Vagina (tissue), 2 donors: ENCODE measurements around the gene WDTC1. TPM values are rescaled to one million over a fixed set of nuclear protein-coding genes. Genes with fewer than 3 reads are reported as not detected.
"Not testable (repeated sequence)": the region's sequence is repeated elsewhere in the genome, so short reads cannot be mapped to it uniquely, and the experiment has no call there.

Experiments used
- DNase-seq, 2 donors: peaks; one replicate each; pipeline ENCODE4 v3.0.0-alpha.2; 2017; ENCODE audit errors: extremely low spot score in 2 of 2
- H3K27ac ChIP-seq: fragments of 200-600 bp; sonication (generic); one replicate; pipeline ENCODE4 v1.5.1; 2019
- H3K27me3 ChIP-seq: fragments of 200-600 bp; sonication (generic); one replicate; pipeline ENCODE4 v1.5.1; 2019
- H3K36me3 ChIP-seq, 2 donors: fragments of 200-600 bp; sonication (generic); one replicate each; pipeline ENCODE4 v1.5.1; 2017 to 2019
- H3K4me1 ChIP-seq: fragments of 200-600 bp; sonication (generic); one replicate; pipeline ENCODE4 v1.5.1; 2019
- H3K4me3 ChIP-seq, 2 donors: fragments of 200-600 bp; sonication (generic); 1 replicate in 1 of 2; 2 replicates in 1 of 2; pipeline ENCODE4 v1.5.1; 2016 to 2019
- H3K9me3 ChIP-seq: fragments of 200-600 bp; sonication (generic); one replicate; pipeline ENCODE4 v1.5.1; 2019
- CTCF ChIP-seq, 3 experiments: fragments of 450-650 bp in 2 of 3; fragments of 200-600 bp in 1 of 3; sonication (generic) in 1 of 3; IDR thresholded peaks; one replicate each; pipeline ENCODE4 v1.5.1; 2017 to 2019; ENCODE audit warnings: antibody characterized with exemption in 3 of 3, mild to moderate bottlenecking in 2 of 3, moderate library complexity in 2 of 3
- POLR2A ChIP-seq, 2 donors: fragments of 450-650 bp; IDR thresholded peaks; one replicate each; pipeline ENCODE4 v1.6.1; 2017; ENCODE audit warnings: antibody characterized with exemption in 2 of 2, mild to moderate bottlenecking in 2 of 2, moderate library complexity in 2 of 2
- POLR2AphosphoS5 ChIP-seq, 2 donors: sonication (generic); formaldehyde crosslinking; IDR thresholded peaks; one replicate each; pipeline ENCODE4 v1.9.0; 2017; ENCODE audit warnings: antibody characterized with exemption in 2 of 2, mild to moderate bottlenecking in 2 of 2, low read depth in 1 of 2; ENCODE audit not compliant: insufficient read depth in 1 of 2
- intact Hi-C: fragments of 100-400 bp; cut with DNase I; formaldehyde crosslinking; loops from one replicate; pipeline ENCODE4 v1.15.1; 2023
- total RNA-seq: library from RNA; depleted of rRNA; stranded (reverse); fragments of >200 nt; gene quantifications from one replicate; pipeline ENCODE4 v1.2.3, GENCODE V29; 2016

WDTC1 gene
- total RNA-seq, 1 donor from 2014 or later, result 28.2 TPM

DNA sequence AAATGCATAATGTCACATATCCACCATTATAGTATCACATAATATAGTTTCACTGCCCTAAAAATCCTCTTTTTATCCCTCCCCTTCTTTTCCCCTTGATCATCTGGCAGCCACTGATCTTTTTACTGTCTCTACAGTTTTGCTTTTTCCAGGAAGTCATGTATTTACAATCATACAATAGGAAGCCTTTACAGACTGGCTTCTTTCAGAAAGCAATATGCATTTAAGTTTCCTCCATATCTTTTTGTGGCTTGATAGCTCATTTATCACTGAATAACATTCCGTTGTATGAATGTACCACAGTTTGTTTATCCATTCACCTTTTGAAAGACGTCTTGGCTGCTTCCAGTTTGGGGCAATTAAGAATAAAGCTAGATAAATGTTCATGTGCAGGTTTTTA, 14.3 kb upstream of the WDTC1 start:
- Histone ChIP-seq H3K4me1 (no peaks in the 10 kb centered on the region), H3K36me3 (no peaks in the 10 kb centered on the region), H3K27ac (no peak overlapping the region), H3K9me3 (no peaks in the 10 kb centered on the region), H3K4me3 (no peak overlapping the region), H3K27me3 (no peaks in the 10 kb centered on the region)
- TF ChIP-seq POLR2AphosphoS5 (IDR thresholded peaks at IDR 0.05; ENCODE audit: insufficient read depth in 1 of 2, low read depth in 1 of 2) (no peak), CTCF (IDR thresholded peaks at IDR 0.05) (no peak), POLR2A (IDR thresholded peaks at IDR 0.05) (no peak)
- no peak for DNase-seq
- intact Hi-C loops, result no loop called here

DNA sequence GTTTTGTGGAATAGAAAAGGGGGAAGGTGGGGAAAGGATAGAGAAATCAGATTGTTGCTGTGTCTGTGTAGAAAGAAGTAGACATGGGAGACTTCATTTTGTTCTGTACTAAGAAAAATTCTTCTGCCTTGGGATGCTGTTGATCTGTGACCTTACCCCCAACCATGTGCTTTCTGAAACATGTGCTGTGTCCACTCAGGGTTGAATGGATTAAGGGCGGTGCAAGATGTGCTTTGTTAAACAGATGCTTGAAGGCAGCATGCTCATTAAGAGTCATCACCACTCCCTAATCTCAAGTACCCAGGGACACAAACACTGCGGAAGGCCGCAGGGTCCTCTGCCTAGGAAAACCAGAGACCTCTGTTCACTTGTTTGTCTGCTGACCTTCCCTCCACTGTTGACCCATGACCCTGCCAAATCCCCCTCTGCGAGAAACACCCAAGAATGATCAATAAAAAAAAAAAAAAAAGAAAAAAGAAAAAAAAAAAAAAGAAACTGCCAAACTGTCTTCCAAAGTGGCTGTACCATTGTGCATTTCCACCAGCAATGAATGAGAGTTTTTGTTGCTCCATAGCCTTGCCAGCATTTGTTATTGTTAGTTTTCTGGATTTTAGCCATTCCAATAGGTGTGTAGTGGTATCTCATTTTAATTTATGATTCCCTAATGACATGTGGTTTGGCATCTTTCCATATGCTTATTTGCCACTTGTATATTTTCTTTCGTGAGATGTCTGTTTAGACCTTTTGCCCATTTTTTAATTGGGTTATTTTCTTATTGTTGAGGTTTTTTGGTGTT, 13.5 kb upstream of the WDTC1 start:
- DNase-seq, H3K4me1 ChIP-seq, intact Hi-C loops, H3K27ac ChIP-seq, H3K9me3 ChIP-seq, H3K27me3 ChIP-seq, H3K4me3 ChIP-seq, H3K36me3 ChIP-seq: not testable (repeated sequence)

DNA sequence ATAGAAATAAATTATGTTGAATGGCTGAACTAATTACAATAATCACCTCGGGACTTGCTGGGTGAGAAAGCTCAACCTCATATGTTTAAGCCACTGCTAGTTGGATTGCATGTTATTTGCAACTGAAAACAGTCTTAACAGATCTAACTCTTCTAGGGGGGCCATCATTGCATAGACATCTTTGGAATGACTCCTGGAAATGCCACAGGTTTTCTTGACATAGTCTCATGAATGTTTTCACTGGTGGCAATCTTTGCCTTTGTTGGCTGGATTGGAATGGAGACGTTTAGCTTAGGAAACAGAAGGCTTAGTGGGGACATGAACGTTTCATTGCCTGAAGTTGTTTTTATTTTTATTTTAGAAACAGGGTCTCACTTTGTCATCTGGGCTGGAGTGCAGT, 8.8 kb upstream of the WDTC1 start:
- H3K36me3 ChIP-seq, result no peaks in the 10 kb centered on the region
- DNase-seq, result no peak
- no peaks in the 10 kb centered on the region for H3K27me3 ChIP-seq
- no peaks in the 10 kb centered on the region for H3K9me3 ChIP-seq
- TF ChIP-seq POLR2A (IDR thresholded peaks at IDR 0.05) (no peak), CTCF (IDR thresholded peaks at IDR 0.05) (no peak), POLR2AphosphoS5 (IDR thresholded peaks at IDR 0.05; ENCODE audit: insufficient read depth in 1 of 2, low read depth in 1 of 2) (no peak)
- H3K27ac ChIP-seq, result no peak overlapping the region
- no peaks in the 10 kb centered on the region for H3K4me1 ChIP-seq
- intact Hi-C loops, result no loop called here
- no peak overlapping the region for H3K4me3 ChIP-seq

- Histone ChIP-seq H3K27me3 (no peaks in the 10 kb centered on the region), H3K27ac (no peak overlapping the region), H3K4me3 (no peak overlapping the region), H3K36me3 (no peaks in the 10 kb centered on the region), H3K4me1 (no peaks in the 10 kb centered on the region), H3K9me3 (no peaks in the 10 kb centered on the region)
- no peak for DNase-seq
- TF ChIP-seq POLR2A (IDR thresholded peaks at IDR 0.05), result no peak
- no peak for TF ChIP-seq POLR2AphosphoS5 (IDR thresholded peaks at IDR 0.05; ENCODE audit: insufficient read depth in 1 of 2, low read depth in 1 of 2)
- no peak for TF ChIP-seq CTCF (IDR thresholded peaks at IDR 0.05)
- intact Hi-C loops, result no loop called here
Observed at GRCh38 chr1:27227765-27228164, 6.7 kb upstream of the WDTC1 start.

DNA sequence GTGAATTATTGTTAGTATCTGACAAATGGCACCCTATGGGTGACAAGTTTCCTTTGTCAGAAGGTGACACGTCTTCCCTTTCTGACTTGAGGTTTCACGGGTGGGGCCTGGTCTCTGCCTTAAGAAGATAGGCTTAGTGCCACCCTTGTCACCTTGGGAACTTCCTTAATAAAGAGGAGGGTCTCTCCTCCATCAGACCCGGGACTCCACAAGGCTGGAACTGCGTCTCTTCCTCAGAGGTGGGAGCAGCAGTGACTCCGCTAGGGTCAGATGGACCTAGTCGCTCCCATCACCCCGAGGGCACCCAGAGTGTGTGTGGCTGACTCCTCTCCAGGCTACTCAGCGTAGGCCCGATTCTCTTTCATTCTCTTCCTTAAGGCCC, 774 bp upstream of the WDTC1 start:
- Histone ChIP-seq H3K27ac (no peak overlapping the region), H3K4me1 (peaks cover 26% of the 10 kb centered on the region), H3K9me3 (no peaks in the 10 kb centered on the region), H3K4me3 (peak overlapping the region; percentile 72 to 81), H3K27me3 (no peaks in the 10 kb centered on the region), H3K36me3 (no peaks in the 10 kb centered on the region)
- TF ChIP-seq POLR2A (IDR thresholded peaks at IDR 0.05) (no peak), CTCF (IDR thresholded peaks at IDR 0.05) (no peak), POLR2AphosphoS5 (IDR thresholded peaks at IDR 0.05; ENCODE audit: insufficient read depth in 1 of 2, low read depth in 1 of 2) (no peak)
- no peak for DNase-seq
- intact Hi-C loops, result no loop called here
